Cerebellar nuclear complex (tissue), 1 donor: ENCODE measurements around the gene ATOSB.
A peak's percentile ranks its signal among the peaks of the same experiment; 100 is the strongest.
"Not testable (repeated sequence)": the region's sequence is repeated elsewhere in the genome, so short reads cannot be mapped to it uniquely, and the experiment has no call there.

ENCODE experiments used
- DNase-seq, 2 experiments: peaks; one replicate each; lab custom pipeline; 2025; lab: John Stamatoyannopoulos, UW

Gene ATOSB

DNA sequence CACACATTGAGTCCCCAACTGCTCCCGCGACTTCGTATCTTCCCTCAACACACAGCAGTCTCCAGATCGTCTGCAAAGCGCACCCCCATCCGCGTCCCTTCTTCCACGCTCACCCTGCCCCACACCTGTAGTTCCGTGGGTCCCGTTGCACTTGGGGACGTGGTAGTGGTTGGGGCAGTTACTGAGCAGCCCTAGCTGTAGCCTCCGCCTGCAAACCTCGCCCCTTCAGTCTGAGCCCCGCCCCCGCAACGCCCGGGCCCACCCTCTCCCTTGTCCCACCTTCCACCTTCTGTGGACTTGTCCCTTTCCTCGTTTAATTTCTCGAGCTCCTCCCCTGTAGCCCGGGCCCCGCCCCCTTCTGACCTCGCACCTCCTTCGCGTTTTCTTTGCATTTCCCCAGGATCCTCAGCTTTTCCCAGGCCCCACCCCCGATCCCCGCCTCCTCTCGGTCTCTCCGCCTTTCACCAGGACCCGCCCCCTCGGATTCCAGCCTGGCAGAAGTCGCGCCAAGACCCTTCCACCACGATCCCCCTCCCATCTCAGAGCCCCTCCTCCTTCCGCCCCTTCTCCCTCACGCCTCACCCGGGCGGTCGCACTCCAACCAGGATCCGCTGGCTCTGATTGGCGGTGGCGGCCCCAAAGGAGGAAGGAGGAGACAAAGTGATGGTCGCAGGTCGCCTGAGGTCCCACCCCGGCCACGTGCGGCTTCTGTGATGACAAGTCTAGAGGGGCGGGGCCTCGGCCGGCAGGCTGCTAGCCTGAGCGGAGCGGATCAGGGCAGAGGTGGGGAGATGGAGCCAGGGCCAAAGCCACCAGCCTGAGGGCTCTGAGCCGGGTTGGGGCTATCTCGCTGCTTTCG is at the start of gene ATOSB:
TSS of gene ATOSB (minus strand) at position 183 of the 859 bp plus-strand sequence. CDS start 7,588 bp downstream, outside the sequence.
- peak; percentile 55 to 71 for DNase-seq

DNA sequence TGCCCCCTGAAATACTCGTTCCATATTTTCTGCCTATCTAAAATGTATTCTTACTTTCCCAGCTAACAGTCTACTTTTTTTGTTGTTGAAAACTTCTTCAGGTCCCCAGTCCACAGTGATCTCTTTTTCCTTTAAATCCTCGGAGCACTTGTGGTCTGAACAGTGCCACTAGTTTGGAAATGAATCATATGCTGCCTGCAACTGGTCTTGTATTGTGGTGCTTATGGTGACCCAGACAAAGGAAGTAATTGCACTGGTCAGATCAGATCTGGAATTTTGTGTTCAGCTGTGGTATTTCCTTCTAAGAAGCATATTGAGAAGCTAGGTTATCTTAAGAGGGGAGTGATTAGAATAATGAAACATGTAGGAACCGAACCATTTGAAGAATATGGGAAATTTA is 49.0 kb upstream of the ATOSB start:
- DNase-seq = no peak

DNA sequence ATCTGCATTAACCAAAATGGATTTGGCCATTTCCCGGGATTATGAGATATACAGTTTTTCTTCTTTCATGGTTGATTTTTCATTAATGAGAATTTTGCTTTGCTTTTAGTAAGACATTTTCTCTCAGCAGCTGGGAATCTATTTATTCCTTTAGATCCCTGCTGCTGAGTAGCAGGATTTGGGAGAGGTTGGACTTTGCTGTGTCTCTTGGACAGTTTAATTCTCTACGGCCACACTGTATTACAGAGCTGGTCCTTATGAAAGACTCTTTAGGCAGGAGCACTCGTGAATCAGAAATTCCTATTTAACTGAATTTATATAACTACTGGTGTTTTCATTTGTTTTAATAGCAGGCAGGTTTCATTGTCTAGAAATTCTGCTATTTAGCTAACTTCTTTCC is 47.8 kb upstream of the ATOSB start:
- DNase-seq = no peak

GRCh38 chr9:35162605-35163315 is 47.1 kb upstream of the ATOSB start:
- DNase-seq = no peak

GRCh38 chr9:35161713-35162604 is 46.3 kb upstream of the ATOSB start, which contains the start of gene UNC13B:
Gene UNC13B, plus strand, starts transcription at chr9:35162009. Its CDS starts 275 bp downstream, at chr9:35162284.
- peak; percentile 87 to 88 for DNase-seq

GRCh38 chr9:35158501-35159280 is 43.0 kb upstream of the ATOSB start:
- no peak for DNase-seq

DNA sequence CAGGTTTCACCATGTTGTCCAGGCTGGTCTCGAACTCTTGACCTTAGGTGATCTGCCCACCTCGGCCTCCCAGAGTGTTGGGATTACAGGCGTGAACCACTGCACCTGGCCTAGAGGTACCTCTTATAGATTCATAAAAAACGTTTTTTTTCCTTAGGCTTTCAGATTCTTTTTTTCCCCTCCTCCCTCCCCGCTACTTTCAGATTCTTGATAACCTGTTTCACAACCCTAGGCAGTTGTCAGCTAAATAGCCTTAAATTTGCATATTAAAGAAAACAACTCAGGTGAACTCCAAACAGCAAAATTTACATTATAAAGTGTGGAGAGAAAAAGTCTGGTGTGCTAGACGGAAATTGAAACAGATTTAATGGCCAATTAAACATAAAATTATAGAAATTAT is 42.2 kb upstream of the ATOSB start:
- not testable (repeated sequence) for DNase-seq

- DNase-seq = no peak
Measured at GRCh38 chr9:35156781-35157180, 41.1 kb upstream of the ATOSB start.

DNA sequence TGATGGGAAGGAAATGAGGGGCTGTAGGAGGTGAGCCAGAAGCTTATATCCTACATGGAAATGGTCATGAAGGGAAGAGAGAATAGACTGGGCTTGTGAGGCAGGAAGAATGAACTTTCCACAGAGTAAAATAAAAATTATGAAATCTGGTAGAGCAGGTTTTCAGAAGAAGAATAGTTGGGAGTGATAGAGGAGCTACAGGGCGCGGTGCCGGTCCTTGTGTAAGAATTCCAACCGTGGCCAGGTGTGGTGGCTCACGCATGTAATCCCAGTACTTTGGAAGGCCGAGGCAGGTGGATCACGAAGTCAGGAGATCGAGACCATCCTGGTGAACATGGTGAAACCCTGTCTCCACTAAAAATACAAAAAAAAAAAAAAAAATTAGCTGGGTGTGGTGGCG is 37.3 kb upstream of the ATOSB start:
- no peak for DNase-seq

DNA sequence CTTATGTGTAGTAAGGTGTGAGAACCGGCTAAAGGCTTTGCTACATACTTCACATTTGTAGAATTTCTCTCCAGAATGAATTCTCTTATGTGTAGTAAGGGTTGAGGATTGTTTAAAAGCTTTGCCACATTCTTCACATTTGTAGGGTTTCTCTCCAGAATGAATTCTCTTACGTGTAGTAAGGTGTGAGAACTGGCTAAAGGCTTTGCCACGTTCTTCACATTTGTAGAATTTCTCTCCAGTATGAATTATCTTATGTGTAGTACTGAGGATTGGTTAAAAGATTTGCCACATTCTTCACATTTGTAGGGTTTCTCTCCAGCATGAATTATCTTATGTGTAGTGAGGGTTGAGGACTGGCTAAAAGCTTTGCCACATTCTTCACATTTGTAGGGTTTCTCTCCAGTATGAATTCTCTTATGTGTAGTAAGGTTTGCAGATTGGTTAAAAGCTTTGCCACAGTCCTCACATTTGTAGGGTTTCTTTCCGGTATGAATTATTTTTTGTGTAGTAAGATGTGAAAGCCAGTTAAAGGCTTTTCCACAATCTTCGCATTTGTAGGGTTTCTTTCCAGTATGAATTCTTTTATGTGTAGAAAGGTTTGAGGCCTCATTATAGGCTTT is 32.4 kb upstream of the ATOSB start:
- DNase-seq = not testable (repeated sequence)

GRCh38 chr9:35142037-35142436 is 26.4 kb upstream of the ATOSB start:
- no peak for DNase-seq

DNA sequence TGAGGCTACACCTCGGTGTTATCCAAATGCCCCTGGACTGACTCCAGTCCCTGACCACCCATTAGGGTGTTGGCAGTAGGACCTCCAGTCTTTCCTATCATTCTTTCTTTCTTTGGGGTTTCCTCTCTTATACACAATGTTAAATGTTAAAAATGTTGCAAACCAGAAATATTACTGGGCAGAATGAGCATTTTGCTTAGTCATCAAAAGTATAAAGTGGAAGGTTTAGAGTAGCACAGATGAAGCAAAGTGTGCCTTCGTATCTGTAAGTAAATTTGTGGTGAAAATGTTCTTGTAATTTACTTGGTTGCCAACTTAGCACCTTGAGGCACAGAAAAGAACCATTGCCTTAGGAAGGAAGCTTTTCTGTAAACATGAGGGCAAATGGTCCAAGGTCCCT is 24.4 kb upstream of the ATOSB start:
- DNase-seq = no peak

DNA sequence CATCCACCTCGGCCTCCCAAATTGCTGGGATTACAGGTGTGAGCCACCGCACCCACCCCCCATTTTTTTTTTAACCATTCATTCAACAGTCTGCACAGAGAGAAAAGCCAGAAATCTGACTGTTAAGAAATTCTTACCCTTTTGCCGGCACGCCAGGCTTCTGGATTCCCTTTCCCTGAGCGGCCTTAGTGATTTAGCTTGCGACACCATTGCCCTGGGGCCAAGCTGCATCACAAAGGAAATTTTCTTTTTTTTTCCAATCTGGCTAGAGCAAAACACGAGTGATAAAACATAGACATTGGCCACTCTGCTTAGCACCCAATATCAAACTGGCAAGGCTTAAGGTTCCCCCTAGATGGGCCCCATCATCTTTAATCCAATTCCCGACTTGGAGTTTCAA is 21.2 kb upstream of the ATOSB start:
- no peak for DNase-seq

GRCh38 chr9:35135988-35136387 is 20.3 kb upstream of the ATOSB start:
- no peak for DNase-seq

DNA sequence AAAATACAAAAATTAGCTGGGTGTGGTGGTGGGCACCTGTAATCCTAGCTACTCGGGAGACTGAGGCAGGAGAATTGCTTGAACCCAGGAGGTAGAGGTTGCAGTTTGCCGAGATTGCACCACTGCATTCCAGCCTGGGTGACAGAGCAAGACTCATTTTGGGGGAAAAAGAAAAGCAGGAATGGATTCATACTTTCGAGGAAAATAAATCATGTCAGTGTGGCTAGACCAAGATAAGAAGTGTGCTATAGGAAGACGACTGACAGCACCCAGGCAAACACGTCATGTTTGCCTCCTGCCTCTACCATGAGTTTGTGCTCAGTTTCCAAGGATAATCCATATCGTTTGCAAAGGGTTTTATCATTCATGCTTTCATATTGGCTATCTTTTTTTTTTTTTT is 19.3 kb upstream of the ATOSB start:
- no peak for DNase-seq

DNA sequence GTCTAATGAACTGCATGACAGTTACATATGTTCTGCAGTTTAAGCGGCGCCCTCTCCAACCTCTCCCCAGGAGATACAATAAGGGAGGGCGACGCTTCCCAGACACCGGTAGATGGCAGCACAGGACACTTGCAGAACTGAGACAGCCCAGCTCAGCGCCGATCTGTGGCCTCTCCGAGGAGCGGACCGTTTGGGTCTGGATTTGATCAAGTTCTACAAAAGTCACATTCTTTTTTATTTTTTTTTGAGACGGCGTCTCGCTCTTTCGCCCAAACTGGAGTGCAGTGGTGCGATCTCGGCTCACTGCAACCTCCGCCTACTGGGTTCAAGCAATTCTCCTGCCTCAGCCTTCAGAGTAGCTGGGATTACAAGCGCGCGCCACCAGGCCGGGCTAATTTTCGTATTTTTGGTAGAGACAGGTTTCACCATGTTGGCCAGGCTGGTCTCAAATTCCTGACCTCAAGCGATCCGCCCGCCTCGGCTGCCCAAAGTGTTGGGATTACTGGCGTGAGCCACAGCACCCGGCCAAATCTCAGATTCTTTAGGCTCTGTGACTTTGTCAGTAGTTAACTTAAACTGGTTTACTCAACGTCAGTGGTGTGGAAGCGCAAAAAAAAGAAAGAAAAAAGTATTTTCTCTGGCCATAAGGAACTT is 1.4 kb upstream of the ATOSB start:
- DNase-seq = peak; percentile 23 to 75

DNA sequence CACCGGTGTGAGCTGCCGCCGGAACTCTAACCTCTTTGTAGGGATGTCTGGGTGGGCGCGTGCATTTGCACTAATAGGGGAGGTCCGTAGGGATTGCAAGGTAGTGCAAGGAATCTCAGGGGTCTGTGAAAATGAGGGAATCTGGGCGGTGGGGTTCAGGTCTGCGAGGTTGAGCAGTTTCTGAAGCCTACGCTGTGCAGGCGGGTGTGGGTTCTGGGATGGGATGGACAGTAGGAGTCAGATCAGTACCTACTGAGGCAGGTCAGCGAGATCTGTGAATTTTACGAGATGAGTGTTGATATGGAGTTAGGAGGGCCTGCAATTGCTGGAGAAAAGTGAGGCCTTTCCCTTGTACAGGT is 856 bp upstream of the ATOSB start:
- no peak for DNase-seq

- DNase-seq = no peak
Measured at GRCh38 chr9:35114840-35115628, 628 bp downstream of the ATOSB start.

- no peak for DNase-seq
Measured at GRCh38 chr9:35114113-35114839, 1.4 kb downstream of the ATOSB start.
